GM23338 (cell line): ENCODE measurements around the gene GLCE. TPM values are rescaled to one million over a fixed set of nuclear protein-coding genes. Genes with fewer than 3 reads are reported as not detected.

Experiments used
- ATAC-seq: fragments of 200-7000 bp; cut with Tn5 transposase; 3 replicates; pipeline ENCODE4 v1.9.1; 2020
- DNase-seq: peaks from one replicate; pipeline ENCODE4 v3.0.0-alpha.2; 2015; ENCODE audit warnings: low spot score
- H2AFZ ChIP-seq: fragments of 200-600 bp; sonication (generic); 2 replicates; pipeline ENCODE4 v1.8.0; 2016; ENCODE audit warnings: antibody characterized with exemption, mild to moderate bottlenecking, moderate library complexity
- H3F3A ChIP-seq: fragments of 200-600 bp; sonication (generic); replicated peaks from 2 replicates; pipeline ENCODE4 v1.8.0; 2017; ENCODE audit warnings: antibody characterized with exemption, mixed run types, low read depth
- H3K27ac ChIP-seq: fragments of 200-600 bp; sonication (generic); 2 replicates; pipeline ENCODE4 v1.6.1; 2016; ENCODE audit warnings: low read depth
- H3K27me3 ChIP-seq: fragments of 200-600 bp; sonication (generic); 2 replicates; pipeline ENCODE4 v1.8.0; 2016; ENCODE audit warnings: mild to moderate bottlenecking, mixed run types, moderate library complexity; ENCODE audit not compliant: insufficient read depth
- H3K36me3 ChIP-seq: fragments of 200-600 bp; sonication (generic); 2 replicates; pipeline ENCODE4 v1.8.0; 2016; ENCODE audit warnings: mild to moderate bottlenecking; ENCODE audit not compliant: insufficient read depth
- H3K4me1 ChIP-seq: fragments of 200-600 bp; sonication (generic); 2 replicates; pipeline ENCODE4 v1.8.0; 2016; ENCODE audit warnings: mild to moderate bottlenecking, moderate library complexity; ENCODE audit not compliant: insufficient read depth
- H3K4me2 ChIP-seq: fragments of 200-600 bp; sonication (generic); 2 replicates; pipeline ENCODE4 v1.7.1; 2017; ENCODE audit warnings: mixed run types
- H3K4me3 ChIP-seq: fragments of 200-600 bp; sonication (generic); 2 replicates; pipeline ENCODE4 v1.6.1; 2016; ENCODE audit warnings: mixed run types
- H3K79me2 ChIP-seq: fragments of 200-600 bp; sonication (generic); replicated peaks from 2 replicates; pipeline ENCODE4 v1.8.0; 2017; ENCODE audit warnings: mild to moderate bottlenecking; ENCODE audit not compliant: insufficient read depth
- H3K9me2 ChIP-seq: fragments of 200-600 bp; sonication (generic); 2 replicates; pipeline ENCODE4 v1.8.0; 2017; ENCODE audit not compliant: insufficient read depth
- H4K20me1 ChIP-seq: fragments of 200-600 bp; sonication (generic); replicated peaks from 2 replicates; pipeline ENCODE4 v1.8.0; 2017; ENCODE audit warnings: mild to moderate bottlenecking; ENCODE audit not compliant: insufficient read depth
- H3K27ac Mint-ChIP-seq: 2 replicates; pipeline ENCODE4 v1.8.0; 2020; ENCODE audit warnings: inconsistent platforms, mild to moderate bottlenecking, moderate library complexity, mixed read lengths
- H3K27me3 Mint-ChIP-seq: 3 replicates; pipeline ENCODE4 v1.8.0; 2022; ENCODE audit warnings: low read depth, mild to moderate bottlenecking, moderate library complexity, mixed read lengths, inconsistent platforms; ENCODE audit not compliant: insufficient read depth, poor library complexity
- H3K36me3 Mint-ChIP-seq: 3 replicates; pipeline ENCODE4 v1.8.0; 2021; ENCODE audit warnings: low read depth, mild to moderate bottlenecking, inconsistent platforms, moderate library complexity, mixed read lengths
- H3K4me1 Mint-ChIP-seq: 3 replicates; pipeline ENCODE4 v1.8.0; 2020; ENCODE audit warnings: mild to moderate bottlenecking, inconsistent platforms, mixed read lengths
- H3K4me3 Mint-ChIP-seq: 3 replicates; pipeline ENCODE4 v1.8.0; 2021; ENCODE audit warnings: moderate library complexity, mild to moderate bottlenecking, inconsistent platforms, mixed read lengths
- H3K9me3 Mint-ChIP-seq: 3 replicates; pipeline ENCODE4 v1.8.0; 2020; ENCODE audit warnings: moderate library complexity, mild to moderate bottlenecking, inconsistent platforms, mixed read lengths
- CTCF ChIP-seq, 2 experiments: fragments of 200-600 bp in 1 of 2; sonication (generic) in 1 of 2; conservative IDR thresholded peaks; 2 replicates each; pipeline versions ENCODE4 v1.5.1 to v1.6.1; 2016 to 2017; ENCODE audit warnings: antibody characterized with exemption in 2 of 2, low read depth in 2 of 2, mild to moderate bottlenecking in 2 of 2, moderate library complexity in 1 of 2
- EZH2 ChIP-seq: fragments of 200-600 bp; sonication (generic); IDR thresholded peaks from one replicate; pipeline ENCODE4 v1.8.0; 2017; ENCODE audit warnings: antibody characterized with exemption, mild to moderate bottlenecking, low read depth; ENCODE audit not compliant: unreplicated experiment
- EZH2phosphoT487 ChIP-seq: fragments of 200-600 bp; sonication (generic); IDR thresholded peaks from one replicate; pipeline ENCODE4 v1.8.1; 2018; ENCODE audit warnings: antibody characterized with exemption; ENCODE audit not compliant: unreplicated experiment
- NANOG ChIP-seq: IDR thresholded peaks from 2 replicates; pipeline ENCODE4 v1.6.1; 2016; ENCODE audit warnings: antibody characterized with exemption, borderline replicate concordance
- POLR2AphosphoS5 ChIP-seq: IDR thresholded peaks from 2 replicates; pipeline ENCODE4 v1.6.1; 2016; ENCODE audit warnings: antibody characterized with exemption, low read depth
- REST ChIP-seq: IDR thresholded peaks from one replicate; pipeline ENCODE4 v1.6.1; 2018; ENCODE audit warnings: antibody characterized with exemption; ENCODE audit not compliant: unreplicated experiment
- STAT1 ChIP-seq: IDR thresholded peaks from one replicate; pipeline ENCODE4 v1.6.1; 2016; ENCODE audit warnings: antibody characterized with exemption; ENCODE audit not compliant: unreplicated experiment
- ZNF114 ChIP-seq: fragments of 250-450 bp; sonication (Bioruptor Pico); IDR thresholded peaks from 2 replicates; pipeline ENCODE4 v1.5.0; 2020; ENCODE audit warnings: mild to moderate bottlenecking, moderate library complexity
- ZNF331 ChIP-seq: fragments of 250-450 bp; sonication (Bioruptor Pico); IDR thresholded peaks from 2 replicates; pipeline ENCODE4 v1.5.0; 2020; ENCODE audit warnings: low read depth, mild to moderate bottlenecking, moderate library complexity
- polyA plus RNA-seq: library from polyadenylated mRNA; unstranded; fragments of >200 nt; fragmentation: Nextera tagmentation; extraction: Ambion mirVana; gene quantifications from 2 replicates; pipeline ENCODE4 v1.2.1, GENCODE V29; 2016
- total RNA-seq: library from RNA; depleted of rRNA; stranded (reverse); fragments of >200 nt; shearing (Covaris generic); gene quantifications from 2 replicates; pipeline ENCODE4 v1.2.3, GENCODE V29; 2014
- TF ChIP-seq, protein P1 (sequence below): IDR thresholded peaks from 2 replicates; pipeline ENCODE4 v1.6.1; 2016; ENCODE audit warnings: antibody characterized with exemption

The GLCE gene
- total and polyA plus RNA-seq, 2 experiments from 2014 or later, result 7.5 to 15.5 TPM

GRCh38 chr15:69288011-69288410 is 127.6 kb downstream of the GLCE start:
- Histone ChIP-seq H3K79me2 (no peaks in the 10 kb centered on the region), H3K4me2 (no peak overlapping the region), H4K20me1 (no peaks in the 10 kb centered on the region), H3K36me3 (no peaks in the 10 kb centered on the region), H3K9me2 (no peaks in the 10 kb centered on the region), H3K27ac (no peak overlapping the region), H3F3A (no peaks in the 10 kb centered on the region), H2AFZ (no peak overlapping the region), H3K27me3 (no peaks in the 10 kb centered on the region), H3K4me1 (peaks cover 7% of the 10 kb centered on the region; the same call in 1 of the 2 replicates), H3K4me3 (no peak overlapping the region)
- TF ChIP-seq POLR2AphosphoS5, result no peak
- no peak for TF ChIP-seq STAT1
- TF ChIP-seq CTCF (conservative IDR thresholded peaks at IDR 0.05; ENCODE audit: low read depth in 2 of 2), result no peak
- TF ChIP-seq REST, result no peak
- no peak for TF ChIP-seq EZH2
- no peak for TF ChIP-seq ZNF114
- TF ChIP-seq ZNF331 (CRISPR knock-in tag), result no peak
- TF ChIP-seq, protein P1, sequence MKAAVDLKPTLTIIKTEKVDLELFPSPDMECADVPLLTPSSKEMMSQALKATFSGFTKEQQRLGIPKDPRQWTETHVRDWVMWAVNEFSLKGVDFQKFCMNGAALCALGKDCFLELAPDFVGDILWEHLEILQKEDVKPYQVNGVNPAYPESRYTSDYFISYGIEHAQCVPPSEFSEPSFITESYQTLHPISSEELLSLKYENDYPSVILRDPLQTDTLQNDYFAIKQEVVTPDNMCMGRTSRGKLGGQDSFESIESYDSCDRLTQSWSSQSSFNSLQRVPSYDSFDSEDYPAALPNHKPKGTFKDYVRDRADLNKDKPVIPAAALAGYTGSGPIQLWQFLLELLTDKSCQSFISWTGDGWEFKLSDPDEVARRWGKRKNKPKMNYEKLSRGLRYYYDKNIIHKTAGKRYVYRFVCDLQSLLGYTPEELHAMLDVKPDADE, result no peak
- TF ChIP-seq NANOG, result no peak
- TF ChIP-seq EZH2phosphoT487, result no peak
- Mint-ChIP-seq H3K4me3 (no peak overlapping the region), H3K36me3 (no peaks in the 10 kb centered on the region), H3K27ac (no peak overlapping the region), H3K4me1 (peaks cover 10% of the 10 kb centered on the region), H3K27me3 (no peaks in the 10 kb centered on the region), H3K9me3 (no peaks in the 10 kb centered on the region)
- ATAC-seq (no peak), DNase-seq (no peak)
